NCI-H2081 treated with DMSO at 0.1 percent for 48 hours (cell line): ENCODE results near the gene NPFF.

Source experiments
- DNase-seq: peaks from one replicate; lab custom pipeline; 2025; lab: John Stamatoyannopoulos, UW

Gene NPFF

GRCh38 chr12:53513712-53514410 lies 6.6 kb upstream of the NPFF start:
- no peak for DNase-seq

DNA sequence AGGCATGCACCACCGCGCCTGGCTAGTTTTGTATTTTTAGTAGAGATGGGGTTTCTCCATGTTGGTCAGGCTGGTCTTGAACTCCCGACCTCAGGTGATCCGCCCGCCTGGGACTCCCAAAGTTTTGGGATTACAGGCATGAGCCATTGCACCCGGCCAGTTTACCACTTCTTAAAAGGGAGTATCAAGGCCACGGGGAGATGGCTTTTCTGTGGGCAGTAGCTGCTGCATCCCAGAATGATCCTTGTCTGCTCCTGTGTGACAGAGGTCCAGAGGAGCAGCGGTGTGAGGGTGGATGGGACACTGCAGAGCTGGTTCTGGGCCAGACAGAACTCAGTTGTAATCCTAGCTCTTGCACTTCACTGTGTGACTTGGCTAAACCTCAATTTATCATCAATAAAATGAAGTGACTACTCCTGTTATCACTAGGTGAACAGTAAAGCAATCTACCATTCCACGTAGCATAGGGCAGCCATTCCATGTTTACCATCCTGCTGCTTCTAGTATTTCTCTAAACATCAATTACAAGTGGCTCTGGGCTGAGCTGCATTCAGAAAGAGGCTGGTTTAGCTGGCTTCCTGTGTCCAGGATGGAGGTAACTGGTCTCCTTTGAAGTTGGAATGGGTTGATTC lies 3.0 kb upstream of the NPFF start:
- DNase-seq: no peak

DNA sequence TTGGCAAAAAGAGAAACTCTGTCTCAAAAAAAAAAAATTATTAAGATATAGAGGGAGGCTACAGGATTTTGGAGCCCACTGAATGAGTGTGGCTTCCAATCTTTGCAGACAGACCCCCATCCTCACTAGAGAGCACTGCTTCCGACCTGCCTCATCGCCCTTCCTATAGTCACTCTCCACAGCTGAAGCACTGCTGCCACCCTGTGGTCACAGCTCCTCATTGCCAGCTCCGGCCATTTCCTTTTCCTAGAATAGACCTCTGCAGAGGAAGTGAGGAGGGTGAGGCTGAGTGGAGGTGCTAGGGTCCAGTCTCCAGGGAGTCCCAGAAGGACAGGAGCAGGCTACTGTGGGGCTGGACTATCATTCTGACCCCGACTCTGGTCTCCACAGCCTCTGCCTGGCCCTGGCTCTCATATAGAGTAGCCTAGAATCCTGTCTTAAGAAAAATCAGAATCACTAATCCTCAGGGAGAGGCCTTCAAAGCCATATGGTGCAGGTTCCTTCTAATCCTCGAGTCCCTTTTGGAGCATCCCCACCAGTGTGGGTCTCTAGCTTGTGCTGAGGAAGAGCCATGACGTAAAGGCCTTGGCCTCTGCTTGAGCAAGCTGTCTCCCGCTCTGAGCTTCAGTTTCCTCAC lies 1.4 kb upstream of the NPFF start:
- DNase-seq: peak; percentile 39

DNA sequence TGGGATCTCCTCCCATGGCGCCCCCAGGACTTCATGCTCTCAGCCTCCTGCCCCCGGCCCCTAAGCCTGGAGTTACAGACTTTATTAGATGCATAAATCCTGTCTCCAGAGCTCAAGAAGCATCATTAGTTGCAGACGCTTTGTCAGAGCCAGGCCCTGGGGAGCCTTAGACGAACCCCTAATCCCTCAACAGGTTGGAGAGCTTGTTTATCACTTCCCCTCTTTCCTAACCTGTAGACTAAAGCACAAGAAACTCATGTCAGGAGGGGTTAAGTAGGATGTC lies 260 bp upstream of the NPFF start:
- no peak for DNase-seq

DNA sequence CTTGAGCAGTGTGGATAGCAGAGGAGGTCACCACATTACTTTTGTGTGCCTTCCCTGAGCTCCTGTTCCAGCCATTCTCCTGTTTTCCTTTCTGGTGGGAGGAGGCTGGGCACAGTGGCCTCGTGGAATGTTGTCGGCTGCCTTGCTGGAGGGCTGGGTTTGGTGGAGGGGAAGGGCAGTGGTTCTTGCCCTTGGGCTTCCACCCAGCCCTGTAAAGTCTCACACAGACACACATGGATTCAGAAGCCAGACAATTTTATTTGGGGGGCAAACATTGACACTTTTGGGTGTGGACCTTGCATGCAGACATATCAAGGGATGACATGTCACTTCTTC lies 866 bp downstream of the NPFF start:
- DNase-seq: no peak

DNA sequence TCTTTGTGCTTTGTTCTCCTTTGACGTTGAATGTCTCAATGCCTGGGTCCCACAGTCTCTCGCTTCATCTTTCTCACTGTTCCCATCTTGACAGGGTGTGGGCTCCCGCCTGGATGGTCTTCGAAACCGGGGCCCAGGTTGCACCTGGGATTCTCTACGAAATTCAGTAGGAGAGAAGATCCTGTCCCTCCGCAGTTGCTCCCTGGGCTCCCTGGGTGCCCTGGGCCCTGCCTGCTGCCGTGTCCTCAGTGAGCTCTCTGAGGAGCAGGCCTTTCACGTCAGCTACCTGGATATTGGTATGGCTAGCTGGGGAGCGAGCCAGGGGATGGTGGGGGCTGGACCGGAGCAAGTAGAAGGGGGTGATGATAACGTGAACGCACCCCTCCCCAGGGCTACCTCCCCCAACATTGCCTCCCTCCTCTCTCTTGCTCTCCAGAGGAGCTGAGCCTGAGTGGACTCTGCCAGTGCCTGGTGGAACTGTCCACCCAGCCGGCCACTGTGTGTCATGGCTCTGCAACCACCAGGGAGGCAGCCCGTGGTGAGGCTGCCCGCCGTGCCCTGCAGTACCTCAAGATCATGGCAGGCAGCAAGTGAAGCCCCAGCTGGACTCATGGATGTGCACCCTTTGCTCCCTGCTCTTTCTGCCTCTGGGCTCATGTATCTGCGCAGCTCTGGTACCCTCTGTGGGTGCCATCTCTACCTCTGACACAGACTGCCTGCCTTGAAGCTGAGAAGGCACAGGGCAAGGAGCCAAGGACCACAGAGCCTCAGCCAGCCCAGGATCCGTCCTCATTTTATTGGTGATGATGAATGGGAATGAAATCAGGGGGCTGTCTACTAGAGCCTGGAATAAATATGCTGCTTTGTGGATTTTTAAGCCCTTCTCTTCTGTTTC lies 1.5 kb downstream of the NPFF start:
- no peak for DNase-seq

GRCh38 chr12:53505086-53505485 lies 2.2 kb downstream of the NPFF start:
- DNase-seq: no peak

GRCh38 chr12:53504004-53504920 lies 3.0 kb downstream of the NPFF start:
- DNase-seq: no peak

DNA sequence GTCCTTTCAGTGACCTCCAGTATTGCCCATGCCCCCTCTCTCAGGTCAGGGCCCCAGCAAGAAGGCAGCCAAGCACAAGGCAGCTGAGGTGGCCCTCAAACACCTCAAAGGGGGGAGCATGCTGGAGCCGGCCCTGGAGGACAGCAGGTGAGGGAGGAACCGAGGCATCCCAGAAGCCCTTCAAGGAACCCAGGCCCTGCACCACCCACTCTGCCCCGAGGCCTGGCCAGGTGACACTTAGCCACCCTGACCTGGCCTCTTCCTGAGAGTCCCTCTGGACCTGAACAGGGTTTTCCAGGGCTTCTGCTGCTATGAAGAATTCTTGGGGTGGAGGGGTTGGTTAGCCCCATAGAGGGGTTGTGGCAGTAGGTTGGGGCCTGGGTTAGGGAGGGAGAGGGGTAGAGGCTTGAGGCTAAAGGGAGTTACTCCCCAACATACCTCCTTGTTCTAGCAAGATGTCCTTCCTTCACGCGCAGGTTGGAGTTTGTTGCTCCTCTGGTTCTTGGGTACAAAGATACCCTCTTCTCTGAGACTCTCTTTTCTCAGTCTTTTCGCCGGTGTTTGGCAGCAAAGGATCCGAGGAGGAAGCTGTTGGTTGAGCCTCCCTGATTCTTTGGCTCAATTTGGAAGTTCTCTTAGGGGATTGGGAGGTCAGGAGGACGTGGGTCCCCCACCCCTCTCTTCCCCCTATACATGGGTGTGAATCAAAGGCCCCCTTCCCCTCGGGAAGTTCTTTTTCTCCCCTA lies 4.1 kb downstream of the NPFF start:
- DNase-seq: no peak

- DNase-seq: no peak
Observed at GRCh38 chr12:53502331-53502730, 5.0 kb downstream of the NPFF start.

- no peak for DNase-seq
Observed at GRCh38 chr12:53501615-53502181, 5.6 kb downstream of the NPFF start.

DNA sequence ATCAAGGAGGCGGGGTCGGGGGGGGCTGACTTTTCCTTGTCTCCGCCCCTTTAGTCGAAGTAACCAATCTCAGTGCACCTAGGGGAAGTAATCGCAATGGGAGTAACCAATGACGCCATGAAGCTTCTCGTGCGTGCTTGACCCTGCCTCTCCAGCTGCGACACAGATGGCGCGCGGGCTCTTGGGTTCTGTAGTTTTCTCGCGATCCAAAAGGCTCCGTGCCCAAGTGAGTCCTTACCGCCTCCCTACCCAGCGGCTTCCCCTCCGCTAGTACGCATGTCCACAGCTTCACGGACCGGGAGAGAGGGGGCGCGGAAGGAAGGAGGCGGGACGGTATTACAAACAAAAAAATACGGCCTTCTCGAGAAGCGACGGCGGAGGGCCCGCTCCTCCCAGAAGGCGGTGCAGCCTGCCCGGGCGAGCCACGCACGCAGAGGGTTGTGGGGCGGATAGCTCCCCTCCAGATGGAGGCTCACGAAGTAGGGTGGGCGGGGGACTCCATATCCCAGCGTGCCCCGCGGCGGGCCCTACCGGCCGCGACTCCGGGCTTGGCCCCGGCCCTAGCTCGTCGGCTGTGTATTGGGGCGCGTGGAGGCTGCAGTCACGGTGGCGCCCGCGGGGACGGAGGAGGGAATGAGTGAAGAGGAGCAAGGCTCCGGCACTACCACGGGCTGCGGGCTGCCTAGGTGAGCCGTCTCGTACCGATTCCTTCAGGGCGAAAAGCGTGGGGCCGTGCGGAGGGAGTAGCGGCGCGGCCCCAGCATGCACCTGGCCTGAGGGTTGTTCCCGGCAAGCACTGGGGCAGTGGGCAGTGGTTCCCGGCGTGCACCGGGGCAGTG lies 6.3 kb downstream of the NPFF start, which contains the start of gene TARBP2:
Gene TARBP2 (plus strand): TSS at position 508 of the 839 bp plus-strand sequence. CDS start 126 bp downstream, at position 634.
- DNase-seq: peak; percentile 99

DNA sequence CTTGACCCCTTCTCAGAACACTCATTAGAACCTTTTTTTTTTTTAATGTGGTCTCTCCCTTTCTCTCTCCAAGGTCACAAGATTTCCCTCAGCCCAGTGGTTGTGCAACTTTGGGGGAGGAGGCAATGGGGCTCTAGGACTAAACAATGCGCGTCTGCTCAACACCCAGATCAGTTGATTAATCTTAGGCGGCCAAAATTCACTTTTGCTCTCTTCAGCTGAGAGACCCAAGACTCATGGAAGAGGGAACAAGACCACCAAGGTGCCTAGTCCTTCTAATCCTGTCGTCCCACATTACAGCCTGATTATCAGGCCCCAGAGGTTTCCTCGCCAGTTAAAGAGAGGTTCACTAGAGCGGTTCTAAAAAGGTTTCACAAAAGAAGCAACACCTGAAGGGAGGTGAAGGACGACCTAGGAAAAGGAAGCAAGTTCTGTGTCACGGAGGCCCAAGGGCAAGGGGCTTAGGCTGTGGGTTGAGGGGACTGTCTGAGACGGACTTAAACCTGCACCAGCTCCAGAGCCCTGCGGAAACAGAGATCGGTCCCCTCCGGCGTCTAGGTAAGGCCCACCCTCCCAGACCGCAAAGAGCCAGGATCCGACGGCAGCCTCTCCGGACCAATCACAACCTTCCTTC lies 7.0 kb downstream of the NPFF start:
- DNase-seq: no peak

DNA sequence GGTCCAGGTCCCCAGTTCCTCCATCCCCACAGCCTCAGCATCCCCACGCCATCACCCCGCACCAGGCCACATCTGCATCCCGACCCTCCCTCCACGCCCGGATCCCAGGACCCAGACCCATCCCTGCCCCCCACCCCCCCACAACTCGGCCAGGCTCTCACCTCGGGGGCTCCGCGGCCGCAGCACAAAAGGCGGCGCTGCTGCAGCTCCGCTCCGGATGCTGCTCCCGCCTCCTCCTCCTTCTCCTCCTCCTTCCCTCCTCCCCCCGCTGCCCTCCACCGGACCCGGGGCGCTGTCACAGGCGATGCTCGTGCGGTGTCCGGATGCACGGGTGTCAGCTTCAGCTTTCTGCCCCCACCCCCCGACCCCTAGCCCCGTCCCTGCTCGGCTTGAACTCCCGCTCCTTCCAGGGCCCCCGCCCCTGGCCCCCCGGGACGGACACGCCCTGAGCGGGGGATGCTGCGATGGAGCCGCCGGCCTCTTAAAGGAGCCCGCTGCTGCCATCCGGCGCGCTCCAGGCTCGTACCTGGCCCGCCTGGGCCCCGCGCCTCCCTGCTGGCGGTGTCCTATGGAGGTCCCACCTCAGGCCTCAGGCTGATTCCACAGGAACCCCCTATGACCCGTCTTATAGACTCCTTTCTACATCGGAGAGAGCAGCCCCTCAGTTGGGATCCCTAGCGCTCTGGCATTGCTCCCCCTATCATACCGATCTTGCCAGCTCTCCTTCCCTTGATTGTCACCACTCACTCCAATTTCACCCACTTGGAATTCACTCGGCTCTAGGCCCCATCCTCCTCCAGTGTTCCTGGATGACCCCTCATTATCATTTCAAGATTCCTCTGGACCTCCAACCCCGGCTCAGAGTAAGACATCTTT lies 7.8 kb downstream of the NPFF start, which contains the start of gene MAP3K12:
Gene MAP3K12 (minus strand): TSS at position 193 of the 876 bp plus-strand sequence. CDS start 12,067 bp downstream, outside the sequence.
- no peak for DNase-seq

DNA sequence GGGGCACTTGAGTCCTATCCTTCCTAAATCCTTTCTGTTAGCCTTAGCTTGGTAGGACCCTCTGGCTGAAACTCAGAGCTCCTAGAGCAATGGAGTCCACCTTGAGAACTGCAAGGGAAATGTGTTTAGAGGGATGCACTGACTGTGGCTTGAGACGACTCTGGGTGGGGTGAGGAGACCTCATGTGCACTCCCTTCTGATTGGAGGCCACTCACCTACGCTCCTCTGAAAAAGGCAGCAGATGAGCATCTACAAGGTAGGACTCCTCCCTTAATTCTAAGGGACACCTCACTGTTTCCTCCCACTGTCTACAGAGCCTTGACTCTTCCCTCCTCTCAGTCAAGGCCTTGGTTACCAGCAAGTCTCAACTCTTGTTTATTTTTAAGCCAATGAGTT lies 9.1 kb downstream of the NPFF start:
- DNase-seq: no peak

GRCh38 chr12:53497461-53497860 lies 9.8 kb downstream of the NPFF start:
- no peak for DNase-seq

- no peak for DNase-seq
Observed at GRCh38 chr12:53496752-53497032, 10.6 kb downstream of the NPFF start.
